Activated T-helper 1 cell treated with anti-CD3 and anti-CD28 coated beads, Interleukin-2, amount 50 U/mL, for 16 hours (primary cell): Measurements from ENCODE around the gene EYS.
"Not testable (repeated sequence)": the region's sequence is repeated elsewhere in the genome, so short reads cannot be mapped to it uniquely, and the experiment has no call there.

Source experiments
- DNase-seq, 2 donors: peaks; one replicate each; pipeline ENCODE4 v3.0.0-alpha.2; 2020; ENCODE audit warnings: low read depth in 1 of 2, low spot score in 1 of 2

The EYS gene

GRCh38 chr6:64085126-64085525 lies 1621.9 kb downstream of the EYS start:
- DNase-seq, result no peak

- no peak for DNase-seq
These were observed 1622.8 kb downstream of the EYS start for GRCh38 chr6:64084185-64084663.

- no peak for DNase-seq
These were observed 1623.8 kb downstream of the EYS start for GRCh38 chr6:64083261-64083660.

- no peak for DNase-seq
These were observed 1625.6 kb downstream of the EYS start for GRCh38 chr6:64081453-64081852.

GRCh38 chr6:64074981-64075380 lies 1632.0 kb downstream of the EYS start:
- DNase-seq, result no peak

- DNase-seq, result no peak
These were observed 1634.3 kb downstream of the EYS start for GRCh38 chr6:64072686-64073085.

- DNase-seq, result no peak
These were observed 1642.1 kb downstream of the EYS start for GRCh38 chr6:64064919-64065318.

GRCh38 chr6:64062960-64063683 lies 1643.9 kb downstream of the EYS start:
- DNase-seq, result no peak

GRCh38 chr6:64054861-64055260 lies 1652.2 kb downstream of the EYS start:
- DNase-seq, result no peak

GRCh38 chr6:64050590-64050989 lies 1656.4 kb downstream of the EYS start:
- DNase-seq, result no peak

GRCh38 chr6:64049736-64050135 lies 1657.3 kb downstream of the EYS start:
- DNase-seq, result no peak

GRCh38 chr6:64046746-64047208 lies 1660.2 kb downstream of the EYS start:
- DNase-seq, result no peak

- DNase-seq, result no peak
These were observed 1665.7 kb downstream of the EYS start for GRCh38 chr6:64041373-64041772.

- no peak for DNase-seq
These were observed 1666.9 kb downstream of the EYS start for GRCh38 chr6:64040113-64040512.

- DNase-seq, result no peak
These were observed 1669.6 kb downstream of the EYS start for GRCh38 chr6:64037427-64037826.

GRCh38 chr6:64034910-64035655 lies 1671.9 kb downstream of the EYS start:
- DNase-seq, result no peak

- no peak for DNase-seq
These were observed 1672.7 kb downstream of the EYS start for GRCh38 chr6:64034291-64034690.

GRCh38 chr6:64030950-64031618 lies 1675.9 kb downstream of the EYS start:
- DNase-seq, result not testable (repeated sequence)

- DNase-seq, result no peak
These were observed 1683.3 kb downstream of the EYS start for GRCh38 chr6:64023693-64024092.

- no peak for DNase-seq
These were observed 1692.4 kb downstream of the EYS start for GRCh38 chr6:64014595-64014994.

GRCh38 chr6:64013011-64013410 lies 1694.0 kb downstream of the EYS start:
- no peak for DNase-seq
